IMR-90 (cell line): ENCODE data around the gene OPRM1. TPM values are rescaled to one million over a fixed set of nuclear protein-coding genes. Genes with fewer than 3 reads are reported as not detected.

ENCODE experiments used
- ATAC-seq: fragments of 200-7000 bp; cut with Tn5 transposase; 2 replicates; pipeline ENCODE4 v1.9.1; 2020; ENCODE audit warnings: low read depth, mild to moderate bottlenecking, moderate library complexity
- BruUV-seq: library from RNA; stranded (reverse); fragments of 400-500 nt; replicated peaks from 2 replicates; lab custom pipeline; 2021; lab: Mats Ljungman, UMichigan
- CTCF ChIA-PET: fragments of 300-600 bp; formaldehyde crosslinking; extraction: SDS; loops from one replicate; lab custom pipeline; 2021; ENCODE audit warnings: antibody characterized with exemption; lab: Yijun Ruan, JAX
- POLR2A ChIA-PET: fragments of 300-600 bp; sonication (Branson Sonifier 250); formaldehyde crosslinking; loops from one replicate; lab custom pipeline; 2022; ENCODE audit warnings: antibody characterized with exemption; ENCODE audit not compliant: unreplicated experiment; lab: Charles Lee
- DNase-seq: peaks from one replicate; pipeline ENCODE4 v3.0.0; 2013
- H2AFZ ChIP-seq: replicated peaks from 2 replicates; pipeline ENCODE3; 2013; ENCODE audit warnings: low read length, mild to moderate bottlenecking; ENCODE audit not compliant: poor library complexity
- H2AK5ac ChIP-seq: 2 replicates; pipeline ENCODE4 v1.6.1; 2013; ENCODE audit warnings: low read depth, low read length, inconsistent platforms
- H2AK9ac ChIP-seq: replicated peaks from 2 replicates; pipeline ENCODE3; 2013; ENCODE audit warnings: mild to moderate bottlenecking, low read depth, low read length, moderate library complexity; ENCODE audit not compliant: poor library complexity
- H2BK120ac ChIP-seq: 2 replicates; pipeline ENCODE4 v1.6.1; 2013; ENCODE audit warnings: low read depth, low read length, inconsistent platforms
- H2BK15ac ChIP-seq: 3 replicates; pipeline ENCODE4 v1.6.1; 2013; ENCODE audit warnings: low read depth, low read length, inconsistent platforms
- H2BK20ac ChIP-seq: 2 replicates; pipeline ENCODE4 v1.6.1; 2013; ENCODE audit warnings: low read depth, mild to moderate bottlenecking, inconsistent platforms, low read length, moderate library complexity
- H2BK5ac ChIP-seq: 2 replicates; pipeline ENCODE4 v1.6.1; 2013; ENCODE audit warnings: mild to moderate bottlenecking, low read depth, low read length, inconsistent platforms; ENCODE audit not compliant: poor library complexity, severe bottlenecking
- H3K14ac ChIP-seq: replicated peaks from 2 replicates; pipeline ENCODE4 v1.6.1; 2013; ENCODE audit warnings: low read depth, low read length, inconsistent platforms
- H3K18ac ChIP-seq: 2 replicates; pipeline ENCODE4 v1.6.1; 2013; ENCODE audit warnings: low read depth, low read length, control low read depth
- H3K23ac ChIP-seq: 2 replicates; pipeline ENCODE4 v1.6.1; 2013; ENCODE audit warnings: low read depth, low read length, inconsistent platforms
- H3K27ac ChIP-seq: 2 replicates; pipeline ENCODE4 v1.5.1; 2013; ENCODE audit warnings: mild to moderate bottlenecking, control low read depth, low read length; ENCODE audit not compliant: insufficient read depth
- H3K27me3 ChIP-seq: 2 replicates; pipeline ENCODE4 v1.6.1; 2013; ENCODE audit warnings: low read length; ENCODE audit not compliant: control insufficient read depth, insufficient read depth
- H3K36me3 ChIP-seq: 2 replicates; pipeline ENCODE4 v1.6.1; 2013; ENCODE audit warnings: low read length, mixed read lengths; ENCODE audit not compliant: control insufficient read depth, insufficient read depth
- H3K4ac ChIP-seq: 2 replicates; pipeline ENCODE4 v1.6.1; 2013; ENCODE audit warnings: low read depth, low read length, inconsistent platforms
- H3K4me1 ChIP-seq: 2 replicates; pipeline ENCODE4 v1.6.1; 2013; ENCODE audit warnings: low read length, mixed read lengths; ENCODE audit not compliant: control insufficient read depth, insufficient read depth
- H3K4me2 ChIP-seq: 2 replicates; pipeline ENCODE4 v1.6.1; 2013; ENCODE audit warnings: low read depth, mild to moderate bottlenecking, control low read depth, low read length, moderate library complexity
- H3K4me3 ChIP-seq: 2 replicates; pipeline ENCODE4 v1.5.1; 2013; ENCODE audit warnings: low read depth, mild to moderate bottlenecking, control low read depth, low read length, moderate library complexity; ENCODE audit not compliant: insufficient read depth
- H3K56ac ChIP-seq: 2 replicates; pipeline ENCODE4 v1.6.1; 2013; ENCODE audit warnings: low read length, inconsistent platforms; ENCODE audit not compliant: insufficient read depth; ENCODE audit errors: extremely low read depth
- H3K79me1 ChIP-seq, 2 experiments: 2 replicates each; pipeline ENCODE4 v1.6.1; 2013; ENCODE audit warnings: low read length in 2 of 2, inconsistent platforms in 1 of 2, low read depth in 1 of 2
- H3K9ac ChIP-seq: 2 replicates; pipeline ENCODE4 v1.6.1; 2013; ENCODE audit warnings: low read depth, low read length, control low read depth
- H3K9me1 ChIP-seq: 2 replicates; pipeline ENCODE4 v1.6.1; 2013; ENCODE audit warnings: low read length, inconsistent platforms; ENCODE audit not compliant: insufficient read depth
- H3K9me3 ChIP-seq: 2 replicates; pipeline ENCODE4 v1.6.1; 2013; ENCODE audit warnings: low read length; ENCODE audit not compliant: control insufficient read depth, insufficient read depth
- H4K20me1 ChIP-seq: 2 replicates; pipeline ENCODE4 v1.6.1; 2013; ENCODE audit warnings: low read length, inconsistent platforms; ENCODE audit not compliant: insufficient read depth
- H4K5ac ChIP-seq: 2 replicates; pipeline ENCODE4 v1.6.1; 2013; ENCODE audit warnings: mild to moderate bottlenecking, low read depth, low read length, control low read depth
- H4K8ac ChIP-seq, 2 experiments: 2 replicates each; pipeline ENCODE4 v1.6.1; 2013; ENCODE audit warnings: low read depth in 2 of 2, low read length in 2 of 2, control low read depth in 1 of 2, inconsistent platforms in 1 of 2
- H4K91ac ChIP-seq: 2 replicates; pipeline ENCODE4 v1.6.1; 2013; ENCODE audit warnings: low read depth, low read length, inconsistent platforms; ENCODE audit not compliant: insufficient read depth
- BHLHE40 ChIP-seq: fragments of 150-350 bp; IDR thresholded peaks from 2 replicates; pipeline ENCODE4 v1.6.1; 2016; ENCODE audit warnings: mild to moderate bottlenecking, low read depth, low read length
- CEBPB ChIP-seq: IDR thresholded peaks from 2 replicates; pipeline ENCODE4 v1.6.1; 2012; ENCODE audit warnings: low read depth, low read length, improper control_type of control experiment
- CHD1 ChIP-seq: IDR thresholded peaks from 2 replicates; pipeline ENCODE4 v1.6.1; 2012; ENCODE audit warnings: low read depth, low read length, improper control_type of control experiment
- CTCF ChIP-seq: conservative IDR thresholded peaks from 2 replicates; pipeline ENCODE4 v1.5.1; 2012; ENCODE audit warnings: mild to moderate bottlenecking, low read depth, low read length, improper control_type of control experiment
- MAFK ChIP-seq: IDR thresholded peaks from 2 replicates; pipeline ENCODE4 v1.6.1; 2012; ENCODE audit warnings: low read depth, low read length, improper control_type of control experiment
- MAZ ChIP-seq: IDR thresholded peaks from 2 replicates; pipeline ENCODE4 v1.6.1; 2012; ENCODE audit warnings: low read depth, mild to moderate bottlenecking, low read length, improper control_type of control experiment, moderate library complexity, borderline replicate concordance
- NFE2L2 ChIP-seq: fragments of 150-350 bp; IDR thresholded peaks from 2 replicates; pipeline ENCODE4 v1.6.1; 2016; ENCODE audit warnings: low read depth, mild to moderate bottlenecking, low read length
- POLR2A ChIP-seq: IDR thresholded peaks from 2 replicates; pipeline ENCODE4 v1.6.1; 2012; ENCODE audit warnings: mild to moderate bottlenecking, low read depth, low read length
- RAD21 ChIP-seq: IDR thresholded peaks from 2 replicates; pipeline ENCODE4 v1.6.1; 2012; ENCODE audit warnings: low read length, improper control_type of control experiment
- RCOR1 ChIP-seq: IDR thresholded peaks from 2 replicates; pipeline ENCODE4 v1.6.1; 2012; ENCODE audit warnings: mild to moderate bottlenecking, low read length, improper control_type of control experiment; ENCODE audit not compliant: insufficient replicate concordance
- RFX5 ChIP-seq: IDR thresholded peaks from 2 replicates; pipeline ENCODE4 v1.8.0; 2012; ENCODE audit warnings: low read depth, mild to moderate bottlenecking, low read length, moderate library complexity
- SMC3 ChIP-seq: fragments of 150-350 bp; IDR thresholded peaks from 2 replicates; pipeline ENCODE4 v1.6.1; 2016; ENCODE audit warnings: low read depth, mild to moderate bottlenecking, antibody characterized with exemption, low read length, moderate library complexity
- USF2 ChIP-seq: fragments of 150-350 bp; IDR thresholded peaks from 2 replicates; pipeline ENCODE4 v1.6.1; 2017; ENCODE audit warnings: mild to moderate bottlenecking, antibody characterized with exemption, low read length, low read depth
- WGBS, 2 experiments: methylation state at CpG; one replicate each; pipeline versions ENCODE4 v1.1.5 to v1.1.7; 2013; ENCODE audit warnings: missing lambda C conversion rate in 2 of 2; ENCODE audit not compliant: insufficient read length in 1 of 2; ENCODE audit errors: extremely low coverage in 2 of 2; 5-methylcytosine and 5-hydroxymethylcytosine counted together
- dilution Hi-C: fragments of 300-500 bp; cut with HindIII; formaldehyde crosslinking; loops from one replicate; pipeline ENCODE4 v1.14.3; 2018; ENCODE audit warnings: low sequenced_read_pairs; ENCODE audit not compliant: unreplicated experiment
- in situ Hi-C: fragments of 300-500 bp; cut with MboI; formaldehyde crosslinking; loops from 3 replicates; pipeline ENCODE4 v1.14.3; 2019; ENCODE audit warnings: low sequenced_read_pairs, inconsistent platforms, mixed read lengths
- intact Hi-C: fragments of 100-400 bp; cut with micrococcal nuclease; formaldehyde crosslinking; loops from 2 replicates; pipeline ENCODE4 v1.10.0; 2022
- polyA plus RNA-seq, 3 experiments: library from polyadenylated mRNA; depleted of rRNA; stranded (reverse); fragments of >200 nt; gene quantifications; 2 replicates each; pipeline ENCODE4 v1.2.3, GENCODE V29; 2012; ENCODE audit warnings: low replicate concordance in 1 of 3
- total RNA-seq: library from RNA; depleted of rRNA; stranded (reverse); fragments of >200 nt; gene quantifications from 2 replicates; pipeline ENCODE4 v1.2.3, GENCODE V29; 2012
- TF ChIP-seq, protein P1 (sequence below): fragments of 150-350 bp; IDR thresholded peaks from 2 replicates; pipeline ENCODE4 v1.6.1; 2016; ENCODE audit warnings: low read depth, mild to moderate bottlenecking, low read length, moderate library complexity, borderline replicate concordance

Gene OPRM1
- total and polyA plus RNA-seq, 2 of the 4 experiments (the other 2 are of a cell fraction) = not detected

DNA sequence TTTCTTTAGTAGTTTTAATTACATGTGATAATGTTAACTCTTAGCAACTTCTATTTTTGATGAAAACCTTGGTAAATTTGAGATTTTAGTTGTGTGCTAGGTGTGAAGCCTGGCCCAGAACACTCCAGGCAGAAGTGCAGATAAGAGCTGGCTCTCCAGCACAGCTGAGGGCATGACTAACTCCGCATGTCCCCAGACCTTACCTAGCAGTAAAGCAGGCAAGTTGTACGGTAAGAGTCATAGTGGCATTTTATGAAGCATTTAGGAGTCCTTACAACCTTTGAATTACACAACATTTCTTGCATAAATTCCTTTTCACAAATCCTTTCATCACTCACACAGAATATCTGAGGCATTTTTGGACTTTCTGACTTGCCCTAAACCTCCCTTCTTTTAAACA is 67.2 kb downstream of the OPRM1 start:
- H3K4me3 ChIP-seq = no peak overlapping the region
- no peak overlapping the region for H2BK5ac ChIP-seq
- WGBS, 2 experiments = no CpG with 5 or more reads among the region's 2 CpGs
- no peak for DNase-seq
- no peak overlapping the region for H2AFZ ChIP-seq
- H3K9me3 ChIP-seq = no peaks in the 10 kb centered on the region
- no peak overlapping the region for H3K27ac ChIP-seq
- H3K4ac ChIP-seq = no peak overlapping the region
- no peak overlapping the region for H2BK120ac ChIP-seq
- H3K14ac ChIP-seq = no peak overlapping the region
- ChIA-PET CTCF (no interaction called here), POLR2A (no interaction called here)
- intact Hi-C loops (no loop called here), dilution Hi-C loops (no loop called here), in situ Hi-C loops (no loop called here)
- H3K9ac ChIP-seq = no peak overlapping the region
- H2BK15ac ChIP-seq = no peak overlapping the region
- H4K5ac ChIP-seq = no peak overlapping the region
- no peak overlapping the region for H3K4me2 ChIP-seq
- no peak overlapping the region for H4K8ac ChIP-seq
- no peak overlapping the region for H2BK20ac ChIP-seq
- no peaks in the 10 kb centered on the region for H3K79me1 ChIP-seq
- BruUV-seq = no TSS peak
- no peak overlapping the region for H2AK5ac ChIP-seq
- H4K20me1 ChIP-seq = no peaks in the 10 kb centered on the region
- H3K27me3 ChIP-seq = no peaks in the 10 kb centered on the region
- H3K4me1 ChIP-seq = no peaks in the 10 kb centered on the region
- no peak for ATAC-seq
- H2AK9ac ChIP-seq = no peak overlapping the region
- no peak overlapping the region for H3K18ac ChIP-seq
- no peaks in the 10 kb centered on the region for H3K36me3 ChIP-seq
- H4K91ac ChIP-seq = no peak overlapping the region
- no peak for TF ChIP-seq POLR2A
- TF ChIP-seq CHD1 = no peak
- TF ChIP-seq MAZ = no peak
- TF ChIP-seq RAD21 = no peak
- TF ChIP-seq CEBPB = no peak
- no peak for TF ChIP-seq RCOR1
- TF ChIP-seq, protein P1, sequence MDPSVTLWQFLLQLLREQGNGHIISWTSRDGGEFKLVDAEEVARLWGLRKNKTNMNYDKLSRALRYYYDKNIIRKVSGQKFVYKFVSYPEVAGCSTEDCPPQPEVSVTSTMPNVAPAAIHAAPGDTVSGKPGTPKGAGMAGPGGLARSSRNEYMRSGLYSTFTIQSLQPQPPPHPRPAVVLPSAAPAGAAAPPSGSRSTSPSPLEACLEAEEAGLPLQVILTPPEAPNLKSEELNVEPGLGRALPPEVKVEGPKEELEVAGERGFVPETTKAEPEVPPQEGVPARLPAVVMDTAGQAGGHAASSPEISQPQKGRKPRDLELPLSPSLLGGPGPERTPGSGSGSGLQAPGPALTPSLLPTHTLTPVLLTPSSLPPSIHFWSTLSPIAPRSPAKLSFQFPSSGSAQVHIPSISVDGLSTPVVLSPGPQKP = no peak
- TF ChIP-seq SMC3 = no peak
- no peak for TF ChIP-seq RFX5
- no peak for TF ChIP-seq NFE2L2
- no peak for TF ChIP-seq MAFK
- no peak for TF ChIP-seq USF2
- TF ChIP-seq BHLHE40 = no peak
- TF ChIP-seq CTCF = no peak
- H3K23ac ChIP-seq = no peak overlapping the region
- H3K56ac ChIP-seq = no peak overlapping the region
- H3K9me1 ChIP-seq = no peaks in the 10 kb centered on the region
